ENCODE data around the gene RBP5. TPM values are rescaled to one million over a fixed set of nuclear protein-coding genes. Genes with fewer than 3 reads are reported as not detected.

RBP5 gene
- total RNA-seq, 1 donor from 2014 or later = 0.65 TPM

- H3K9me3 Mint-ChIP-seq = no peaks in the 10 kb centered on the region
- DNase-seq (ENCODE audit: low read depth, low spot score) = no peak
- no peak overlapping the region for H3K27ac Mint-ChIP-seq (ENCODE audit: unreplicated experiment)
- no peaks in the 10 kb centered on the region for H3K27me3 Mint-ChIP-seq (ENCODE audit: low read depth)
- H3K4me1 Mint-ChIP-seq = peaks cover 4% of the 10 kb centered on the region
- no peak for TF ChIP-seq CTCF (conservative IDR thresholded peaks at IDR 0.05)
- peaks cover 19% of the 10 kb centered on the region for H3K36me3 Mint-ChIP-seq (ENCODE audit: low read depth)
- no peak overlapping the region for H3K4me3 Mint-ChIP-seq
Measured at GRCh38 chr12:7142809-7143465, 14.2 kb upstream of the RBP5 start.

GRCh38 chr12:7142056-7142644, 13.5 kb upstream of the RBP5 start:
- Mint-ChIP-seq H3K36me3 (ENCODE audit: low read depth) (peaks cover 19% of the 10 kb centered on the region), H3K9me3 (no peaks in the 10 kb centered on the region), H3K4me3 (no peak overlapping the region), H3K27ac (ENCODE audit: unreplicated experiment) (no peak overlapping the region), H3K4me1 (peaks cover 5% of the 10 kb centered on the region), H3K27me3 (ENCODE audit: low read depth) (no peaks in the 10 kb centered on the region)
- TF ChIP-seq CTCF (conservative IDR thresholded peaks at IDR 0.05) = peak; percentile 77
- DNase-seq (ENCODE audit: low read depth, low spot score) = peak; percentile 60

GRCh38 chr12:7141351-7142005, 12.8 kb upstream of the RBP5 start:
- Mint-ChIP-seq H3K4me3 (no peak overlapping the region), H3K27me3 (ENCODE audit: low read depth) (no peaks in the 10 kb centered on the region), H3K36me3 (ENCODE audit: low read depth) (peaks cover 19% of the 10 kb centered on the region), H3K27ac (ENCODE audit: unreplicated experiment) (no peak overlapping the region), H3K9me3 (no peaks in the 10 kb centered on the region), H3K4me1 (peaks cover 5% of the 10 kb centered on the region)
- DNase-seq (ENCODE audit: low read depth, low spot score) = no peak
- no peak for TF ChIP-seq CTCF (conservative IDR thresholded peaks at IDR 0.05)

- no peak overlapping the region for H3K4me3 Mint-ChIP-seq
- peaks cover 19% of the 10 kb centered on the region for H3K36me3 Mint-ChIP-seq (ENCODE audit: low read depth)
- no peak for DNase-seq (ENCODE audit: low read depth, low spot score)
- no peaks in the 10 kb centered on the region for H3K27me3 Mint-ChIP-seq (ENCODE audit: low read depth)
- TF ChIP-seq CTCF (conservative IDR thresholded peaks at IDR 0.05) = no peak
- no peak overlapping the region for H3K27ac Mint-ChIP-seq (ENCODE audit: unreplicated experiment)
- peaks cover 5% of the 10 kb centered on the region for H3K4me1 Mint-ChIP-seq
- no peaks in the 10 kb centered on the region for H3K9me3 Mint-ChIP-seq
Measured at GRCh38 chr12:7139200-7139599, 10.5 kb upstream of the RBP5 start.

GRCh38 chr12:7137908-7138307, 9.2 kb upstream of the RBP5 start:
- Mint-ChIP-seq H3K27ac (ENCODE audit: unreplicated experiment) (no peak overlapping the region), H3K36me3 (ENCODE audit: low read depth) (peaks cover 18% of the 10 kb centered on the region), H3K4me1 (peaks cover 5% of the 10 kb centered on the region), H3K4me3 (no peak overlapping the region), H3K9me3 (no peaks in the 10 kb centered on the region), H3K27me3 (ENCODE audit: low read depth) (no peaks in the 10 kb centered on the region)
- TF ChIP-seq CTCF (conservative IDR thresholded peaks at IDR 0.05) = no peak
- no peak for DNase-seq (ENCODE audit: low read depth, low spot score)
